Tibial nerve (tissue), 4 donors: ENCODE data around the gene INTS2. TPM values are rescaled to one million over a fixed set of nuclear protein-coding genes. Genes with fewer than 3 reads are reported as not detected.

Source experiments
- DNase-seq, 2 donors: peaks; one replicate each; pipeline ENCODE4 v3.0.0-alpha.2; 2019; ENCODE audit warnings: low spot score in 2 of 2
- H3K27ac ChIP-seq, 4 donors: fragments of 200-600 bp; sonication (generic) in 3 of 4; one replicate each; pipeline ENCODE4 v1.5.1; 2017 to 2019; ENCODE audit warnings: mild to moderate bottlenecking in 1 of 4
- H3K27me3 ChIP-seq, 2 donors: fragments of 200-600 bp; sonication (generic) in 1 of 2; one replicate each; pipeline versions ENCODE4 v1.5.1 to v1.6.0; 2017 to 2019
- H3K36me3 ChIP-seq, 3 donors: fragments of 200-600 bp; sonication (generic); one replicate each; pipeline ENCODE4 v1.5.1; 2018 to 2019
- H3K4me1 ChIP-seq, 4 donors: fragments of 200-600 bp; sonication (generic) in 3 of 4; one replicate each; pipeline ENCODE4 v1.5.1; 2017 to 2019
- H3K4me3 ChIP-seq, 4 donors: fragments of 200-600 bp; sonication (generic) in 3 of 4; one replicate each; pipeline ENCODE4 v1.5.1; 2017 to 2019; ENCODE audit warnings: mild to moderate bottlenecking in 1 of 4, moderate library complexity in 1 of 4
- H3K9me3 ChIP-seq, 4 donors: fragments of 200-600 bp; sonication (generic) in 3 of 4; one replicate each; pipeline ENCODE4 v1.5.1; 2017 to 2019
- EP300 ChIP-seq, 2 donors: sonication (generic); formaldehyde crosslinking; IDR thresholded peaks; one replicate each; pipeline ENCODE4 v1.6.1; 2017; ENCODE audit warnings: antibody characterized with exemption in 2 of 2, mild to moderate bottlenecking in 1 of 2
- POLR2A ChIP-seq, 2 donors: fragments of 450-650 bp; IDR thresholded peaks; one replicate each; pipeline ENCODE4 v1.6.1; 2017; ENCODE audit warnings: antibody characterized with exemption in 2 of 2, mild to moderate bottlenecking in 2 of 2, moderate library complexity in 2 of 2
- WGBS, 2 donors: methylation state at CpG; one replicate each; pipeline ENCODE4 v1.1.5; 2018; 5-methylcytosine and 5-hydroxymethylcytosine counted together
- total RNA-seq, 4 donors: library from RNA; depleted of rRNA; stranded (reverse); fragments of >200 nt; gene quantifications; one replicate each; pipeline ENCODE4 v1.1.0, GENCODE V29; 2016
- TF ChIP-seq, protein P1 (sequence below), 5 experiments: fragments of 200-600 bp in 3 of 5; fragments of 450-650 bp in 2 of 5; sonication (generic) in 3 of 5; IDR thresholded peaks; one replicate each; pipeline ENCODE4 v1.5.1; 2016 to 2019; ENCODE audit warnings: antibody characterized with exemption in 5 of 5, mild to moderate bottlenecking in 3 of 5, moderate library complexity in 2 of 5

The INTS2 gene, protein sequence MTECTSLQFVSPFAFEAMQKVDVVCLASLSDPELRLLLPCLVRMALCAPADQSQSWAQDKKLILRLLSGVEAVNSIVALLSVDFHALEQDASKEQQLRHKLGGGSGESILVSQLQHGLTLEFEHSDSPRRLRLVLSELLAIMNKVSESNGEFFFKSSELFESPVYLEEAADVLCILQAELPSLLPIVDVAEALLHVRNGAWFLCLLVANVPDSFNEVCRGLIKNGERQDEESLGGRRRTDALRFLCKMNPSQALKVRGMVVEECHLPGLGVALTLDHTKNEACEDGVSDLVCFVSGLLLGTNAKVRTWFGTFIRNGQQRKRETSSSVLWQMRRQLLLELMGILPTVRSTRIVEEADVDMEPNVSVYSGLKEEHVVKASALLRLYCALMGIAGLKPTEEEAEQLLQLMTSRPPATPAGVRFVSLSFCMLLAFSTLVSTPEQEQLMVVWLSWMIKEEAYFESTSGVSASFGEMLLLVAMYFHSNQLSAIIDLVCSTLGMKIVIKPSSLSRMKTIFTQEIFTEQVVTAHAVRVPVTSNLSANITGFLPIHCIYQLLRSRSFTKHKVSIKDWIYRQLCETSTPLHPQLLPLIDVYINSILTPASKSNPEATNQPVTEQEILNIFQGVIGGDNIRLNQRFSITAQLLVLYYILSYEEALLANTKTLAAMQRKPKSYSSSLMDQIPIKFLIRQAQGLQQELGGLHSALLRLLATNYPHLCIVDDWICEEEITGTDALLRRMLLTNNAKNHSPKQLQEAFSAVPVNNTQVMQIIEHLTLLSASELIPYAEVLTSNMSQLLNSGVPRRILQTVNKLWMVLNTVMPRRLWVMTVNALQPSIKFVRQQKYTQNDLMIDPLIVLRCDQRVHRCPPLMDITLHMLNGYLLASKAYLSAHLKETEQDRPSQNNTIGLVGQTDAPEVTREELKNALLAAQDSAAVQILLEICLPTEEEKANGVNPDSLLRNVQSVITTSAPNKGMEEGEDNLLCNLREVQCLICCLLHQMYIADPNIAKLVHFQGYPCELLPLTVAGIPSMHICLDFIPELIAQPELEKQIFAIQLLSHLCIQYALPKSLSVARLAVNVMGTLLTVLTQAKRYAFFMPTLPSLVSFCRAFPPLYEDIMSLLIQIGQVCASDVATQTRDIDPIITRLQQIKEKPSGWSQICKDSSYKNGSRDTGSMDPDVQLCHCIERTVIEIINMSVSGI
- total RNA-seq: 10 to 100 TPM; 10.0 to 15.5 (median 13.0) TPM

DNA sequence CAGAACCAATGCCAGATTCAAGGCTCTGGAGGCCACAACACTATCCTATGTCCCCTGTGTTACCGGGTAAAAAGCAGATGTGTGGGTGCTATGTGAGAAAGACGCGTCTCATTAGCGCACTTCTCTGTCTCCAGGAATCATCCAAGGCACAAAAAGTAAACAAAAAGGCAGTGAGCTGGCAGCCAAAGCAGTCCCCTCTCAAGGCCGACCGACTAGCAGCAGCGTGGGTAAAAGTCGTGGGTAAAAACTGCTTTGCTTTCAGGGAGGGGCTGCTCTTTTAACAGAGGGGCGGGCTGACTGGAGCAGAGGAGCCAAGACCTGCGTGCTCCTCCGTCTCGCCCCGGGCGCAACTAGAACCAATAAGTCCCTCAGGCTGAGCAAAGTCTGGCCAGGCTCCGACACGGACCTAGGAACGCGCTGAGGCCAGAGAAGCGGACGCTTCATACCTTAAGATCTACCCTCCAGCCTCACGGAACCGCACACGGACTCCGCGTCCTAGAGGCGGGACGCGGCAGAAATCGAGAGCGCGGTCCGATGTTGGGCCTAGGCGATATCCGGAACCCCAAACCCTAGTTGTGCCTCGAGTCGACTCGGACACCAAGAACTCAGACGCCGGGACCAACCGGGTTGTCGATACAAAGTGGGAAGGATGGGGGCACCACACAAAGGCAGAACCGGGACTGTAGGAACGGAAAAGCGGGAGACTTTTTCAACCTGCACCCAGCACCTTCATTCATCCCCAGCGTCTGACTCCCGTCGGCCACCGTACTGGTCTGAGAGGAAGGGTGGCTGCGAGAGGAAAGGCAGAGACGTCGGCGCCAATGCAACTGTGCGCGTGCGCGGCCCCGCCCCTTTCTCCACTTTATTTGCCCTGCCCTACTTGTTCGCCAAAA, at the start of gene INTS2:
Gene INTS2, minus strand, starts transcription at position 775 of the 893 bp plus-strand sequence. CDS start 1,338 bp downstream, outside the sequence.
- Histone ChIP-seq H3K4me3 (peak within 1 kb of the TSS; percentile 57 to 74 (median 64)), H3K27ac (peak within 1 kb of the TSS; percentile 61 to 92 (median 84)), H3K36me3 (peaks cover 0 to 29% (median 0%) of the 10 kb centered on the region in 3 donors), H3K27me3 (no peaks in the 10 kb centered on the region), H3K9me3 (no peaks in the 10 kb centered on the region), H3K4me1 (peaks cover 0 to 26% (median 15%) of the 10 kb centered on the region in 4 donors)
- 0% methylated on average over 53 to 58 of the region's 58 CpGs for WGBS, 2 donors
- peak; percentile 93 to 97 for DNase-seq
- TF ChIP-seq POLR2A (IDR thresholded peaks at IDR 0.05): peak; percentile 76 to 77
- peak in 1 of 2 donors; percentile 91 for TF ChIP-seq EP300 (IDR thresholded peaks at IDR 0.05)
- TF ChIP-seq, protein P1, sequence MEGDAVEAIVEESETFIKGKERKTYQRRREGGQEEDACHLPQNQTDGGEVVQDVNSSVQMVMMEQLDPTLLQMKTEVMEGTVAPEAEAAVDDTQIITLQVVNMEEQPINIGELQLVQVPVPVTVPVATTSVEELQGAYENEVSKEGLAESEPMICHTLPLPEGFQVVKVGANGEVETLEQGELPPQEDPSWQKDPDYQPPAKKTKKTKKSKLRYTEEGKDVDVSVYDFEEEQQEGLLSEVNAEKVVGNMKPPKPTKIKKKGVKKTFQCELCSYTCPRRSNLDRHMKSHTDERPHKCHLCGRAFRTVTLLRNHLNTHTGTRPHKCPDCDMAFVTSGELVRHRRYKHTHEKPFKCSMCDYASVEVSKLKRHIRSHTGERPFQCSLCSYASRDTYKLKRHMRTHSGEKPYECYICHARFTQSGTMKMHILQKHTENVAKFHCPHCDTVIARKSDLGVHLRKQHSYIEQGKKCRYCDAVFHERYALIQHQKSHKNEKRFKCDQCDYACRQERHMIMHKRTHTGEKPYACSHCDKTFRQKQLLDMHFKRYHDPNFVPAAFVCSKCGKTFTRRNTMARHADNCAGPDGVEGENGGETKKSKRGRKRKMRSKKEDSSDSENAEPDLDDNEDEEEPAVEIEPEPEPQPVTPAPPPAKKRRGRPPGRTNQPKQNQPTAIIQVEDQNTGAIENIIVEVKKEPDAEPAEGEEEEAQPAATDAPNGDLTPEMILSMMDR (IDR thresholded peaks at IDR 0.05): peak in 1 of 5 experiments; percentile 53

DNA sequence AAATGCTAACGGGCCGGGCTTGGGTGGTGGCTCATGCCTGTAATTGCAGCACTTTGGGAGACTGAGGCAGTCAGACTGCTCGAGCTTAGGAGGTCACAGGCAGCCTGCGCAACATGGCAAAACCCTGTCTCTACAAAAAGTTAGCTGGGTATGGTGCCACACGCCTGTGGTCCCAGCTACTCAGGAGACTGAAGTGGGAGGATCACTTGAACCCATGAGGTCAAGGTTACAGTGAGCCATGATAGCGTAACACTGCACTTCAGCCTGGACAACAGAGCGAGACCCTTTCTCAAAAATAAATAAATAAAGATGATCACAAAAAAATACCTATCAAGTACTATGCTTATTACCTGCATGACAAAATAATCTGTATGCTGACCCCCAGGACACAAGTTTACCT, 46.3 kb upstream of the INTS2 start:
- Histone ChIP-seq H3K27me3 (no peaks in the 10 kb centered on the region), H3K4me3 (no peak overlapping the region), H3K36me3 (peaks cover 0 to 74% (median 0%) of the 10 kb centered on the region in 3 donors), H3K4me1 (no peaks in the 10 kb centered on the region), H3K27ac (no peak overlapping the region), H3K9me3 (no peaks in the 10 kb centered on the region)
- no peak for DNase-seq
- WGBS, 2 donors: 93% methylated on average over 7 of the region's 7 CpGs
- TF ChIP-seq POLR2A (IDR thresholded peaks at IDR 0.05): no peak
- TF ChIP-seq, protein P1 (IDR thresholded peaks at IDR 0.05): no peak
- no peak for TF ChIP-seq EP300 (IDR thresholded peaks at IDR 0.05)

DNA sequence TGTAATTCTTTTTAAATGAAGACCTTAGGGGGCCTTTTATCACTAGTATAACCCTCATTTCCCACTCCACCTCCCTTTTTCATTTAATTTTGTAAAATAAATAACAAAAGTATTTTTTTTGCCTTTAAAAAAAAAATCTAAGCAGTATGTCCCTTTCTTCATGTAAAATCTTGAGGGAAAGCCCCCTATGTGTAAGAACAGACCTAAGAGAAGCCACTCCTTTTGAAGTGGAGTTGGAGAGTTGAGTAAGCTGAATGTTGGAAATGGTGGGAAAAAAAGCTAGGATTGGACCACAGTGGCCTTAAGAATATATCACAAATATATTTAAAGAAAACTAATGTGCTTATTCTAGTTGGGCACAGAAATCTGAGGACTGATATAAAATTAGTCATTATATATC, 44.5 kb upstream of the INTS2 start:
- H3K36me3 ChIP-seq: peaks cover 0 to 74% (median 0%) of the 10 kb centered on the region in 3 donors
- H3K4me1 ChIP-seq: no peaks in the 10 kb centered on the region
- no peaks in the 10 kb centered on the region for H3K27me3 ChIP-seq

DNA sequence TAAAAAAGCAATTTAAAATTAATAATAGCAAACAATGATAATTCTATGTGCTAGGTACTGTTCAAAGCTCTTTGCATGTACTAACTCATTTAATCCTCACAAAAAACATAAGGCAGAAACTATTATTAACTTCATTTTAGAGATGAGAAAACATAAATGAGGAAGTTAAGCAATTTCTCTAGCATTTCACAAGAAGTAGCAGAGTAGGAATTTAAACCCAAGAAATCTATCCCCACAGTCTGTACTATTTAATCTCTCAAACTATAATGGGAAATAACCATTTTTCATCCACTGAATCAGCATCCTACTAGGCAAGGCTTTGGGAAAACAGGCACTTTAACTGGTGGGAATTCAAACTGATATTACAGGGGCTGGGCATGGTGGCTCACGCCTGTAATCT, 42.2 kb upstream of the INTS2 start:
- no peaks in the 10 kb centered on the region for H3K4me1 ChIP-seq
- no peak for DNase-seq
- 94 to 100% methylated on average over 1 of the region's 1 CpG for WGBS, 2 donors
- no peaks in the 10 kb centered on the region for H3K27me3 ChIP-seq
- no peak overlapping the region for H3K4me3 ChIP-seq
- TF ChIP-seq POLR2A (IDR thresholded peaks at IDR 0.05) (no peak), EP300 (IDR thresholded peaks at IDR 0.05) (no peak)
- TF ChIP-seq, protein P1 (IDR thresholded peaks at IDR 0.05): no peak
- H3K9me3 ChIP-seq: no peaks in the 10 kb centered on the region
- no peak overlapping the region for H3K27ac ChIP-seq
- H3K36me3 ChIP-seq: peaks cover 0 to 79% (median 0%) of the 10 kb centered on the region in 3 donors

More for the DNA sequence above, 44.5 kb upstream of the INTS2 start:
- H3K27ac ChIP-seq: no peak overlapping the region
- no peaks in the 10 kb centered on the region for H3K9me3 ChIP-seq
- TF ChIP-seq, protein P1 (IDR thresholded peaks at IDR 0.05): no peak
- TF ChIP-seq EP300 (IDR thresholded peaks at IDR 0.05): no peak
- no peak for TF ChIP-seq POLR2A (IDR thresholded peaks at IDR 0.05)
- DNase-seq: no peak
- H3K4me3 ChIP-seq: no peak overlapping the region
